ENCODE data around the gene APBB1. TPM values are rescaled to one million over a fixed set of nuclear protein-coding genes. Genes with fewer than 3 reads are reported as not detected.

APBB1 gene
- total RNA-seq, 4 donors from 2014 or later: 19.7 to 23.4 (median 20.2) TPM

GRCh38 chr11:6389905-6390717 is 28.8 kb downstream of the APBB1 start, which contains the start of gene SMPD1:
Gene SMPD1 (plus strand): TSS chr11:6390474. CDS start chr11:6390599, 125 bp downstream.
- no peak for TF ChIP-seq POLR2A (IDR thresholded peaks at IDR 0.05)
- TF ChIP-seq, protein P1, sequence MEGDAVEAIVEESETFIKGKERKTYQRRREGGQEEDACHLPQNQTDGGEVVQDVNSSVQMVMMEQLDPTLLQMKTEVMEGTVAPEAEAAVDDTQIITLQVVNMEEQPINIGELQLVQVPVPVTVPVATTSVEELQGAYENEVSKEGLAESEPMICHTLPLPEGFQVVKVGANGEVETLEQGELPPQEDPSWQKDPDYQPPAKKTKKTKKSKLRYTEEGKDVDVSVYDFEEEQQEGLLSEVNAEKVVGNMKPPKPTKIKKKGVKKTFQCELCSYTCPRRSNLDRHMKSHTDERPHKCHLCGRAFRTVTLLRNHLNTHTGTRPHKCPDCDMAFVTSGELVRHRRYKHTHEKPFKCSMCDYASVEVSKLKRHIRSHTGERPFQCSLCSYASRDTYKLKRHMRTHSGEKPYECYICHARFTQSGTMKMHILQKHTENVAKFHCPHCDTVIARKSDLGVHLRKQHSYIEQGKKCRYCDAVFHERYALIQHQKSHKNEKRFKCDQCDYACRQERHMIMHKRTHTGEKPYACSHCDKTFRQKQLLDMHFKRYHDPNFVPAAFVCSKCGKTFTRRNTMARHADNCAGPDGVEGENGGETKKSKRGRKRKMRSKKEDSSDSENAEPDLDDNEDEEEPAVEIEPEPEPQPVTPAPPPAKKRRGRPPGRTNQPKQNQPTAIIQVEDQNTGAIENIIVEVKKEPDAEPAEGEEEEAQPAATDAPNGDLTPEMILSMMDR (IDR thresholded peaks at IDR 0.05): no peak
- peak within 1 kb of the TSS; percentile 53 for H3K4me3 ChIP-seq (ENCODE audit: low read depth, poor library complexity, severe bottlenecking)
- peak; percentile 93 to 98 for DNase-seq (ENCODE audit: low spot score in 2 of 2)
- WGBS, 2 donors: 1% methylated on average over 39 to 58 of the region's 63 CpGs
- intact Hi-C loops (cut with DNase I; ENCODE audit: low total_unique reads): loop anchor here (10.0 kb wide), 1 partner anchor 115 kb away; no protein-coding TSS in a partner anchor

DNA sequence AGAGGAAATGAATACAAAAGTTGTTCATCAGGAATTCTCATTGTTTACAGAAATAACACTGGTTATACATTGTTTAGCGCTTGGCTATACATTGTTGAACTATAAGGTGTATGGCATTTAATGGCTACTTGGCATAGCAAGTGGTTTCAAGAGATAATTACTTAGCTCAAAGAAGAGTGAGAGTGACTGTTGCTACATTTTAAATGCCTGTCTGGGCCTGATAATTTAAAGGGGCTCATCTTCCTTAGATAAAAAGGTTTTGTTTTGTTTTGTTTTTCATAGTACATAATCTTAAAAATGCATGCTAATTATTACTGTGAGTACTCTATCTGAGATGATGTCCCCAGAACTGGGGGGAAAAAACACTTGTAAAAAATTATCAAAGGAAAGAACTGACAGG is 30.1 kb downstream of the APBB1 start:
- no peak overlapping the region for H3K4me3 ChIP-seq (ENCODE audit: low read depth, poor library complexity, severe bottlenecking)
- 86 to 87% methylated on average over 1 of the region's 1 CpG for WGBS, 2 donors
- TF ChIP-seq, protein P1 (IDR thresholded peaks at IDR 0.05): no peak
- no peak for TF ChIP-seq POLR2A (IDR thresholded peaks at IDR 0.05)
- intact Hi-C loops (cut with DNase I; ENCODE audit: low total_unique reads): loop anchor here (10.0 kb wide), 1 partner anchor 116 kb away; no protein-coding TSS in a partner anchor
- DNase-seq (ENCODE audit: low spot score in 2 of 2): no peak

DNA sequence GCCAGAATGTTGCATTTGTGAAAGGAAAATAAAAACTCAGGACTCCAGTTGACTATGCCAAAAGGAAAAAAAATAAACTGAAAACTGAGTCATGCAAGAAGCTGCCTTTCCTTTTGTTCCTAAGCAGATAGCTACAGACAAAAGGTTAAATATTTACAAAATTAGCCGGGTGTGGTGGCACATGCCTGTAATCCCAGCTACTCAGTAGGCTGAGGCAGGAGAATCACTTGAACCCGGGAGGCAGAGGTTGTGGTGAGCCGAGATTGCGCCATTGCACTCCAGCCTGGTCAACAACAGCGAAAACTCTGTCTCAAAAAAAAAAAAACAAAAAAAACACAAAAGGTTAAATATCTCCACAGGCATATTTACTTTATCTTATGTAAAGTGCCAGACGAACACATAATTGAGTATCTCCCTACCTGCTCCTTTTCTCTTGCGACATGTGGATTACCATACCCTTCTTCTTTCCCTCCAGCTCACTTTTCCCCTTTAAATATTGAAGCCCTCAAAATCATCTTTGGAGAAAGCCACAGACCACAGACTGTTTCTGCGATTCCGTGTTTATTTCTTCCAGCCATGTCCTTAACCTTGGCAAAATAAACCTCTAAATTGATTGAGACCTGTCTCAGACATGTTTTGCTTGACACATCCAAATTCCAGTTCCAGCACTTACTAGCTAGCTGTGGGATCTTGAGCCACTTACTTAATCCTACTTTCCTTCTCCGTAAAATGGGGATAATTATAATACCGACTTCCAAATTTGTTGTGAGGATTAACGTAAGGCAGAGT is 30.9 kb downstream of the APBB1 start:
- no peak for TF ChIP-seq POLR2A (IDR thresholded peaks at IDR 0.05)
- TF ChIP-seq, protein P1 (IDR thresholded peaks at IDR 0.05): no peak
- DNase-seq (ENCODE audit: low spot score in 2 of 2): no peak
- intact Hi-C loops (cut with DNase I; ENCODE audit: low total_unique reads): loop anchor here (10.0 kb wide), 1 partner anchor 117 kb away; no protein-coding TSS in a partner anchor
- H3K4me3 ChIP-seq (ENCODE audit: low read depth, poor library complexity, severe bottlenecking): no peak overlapping the region
- 62 to 70% methylated on average over 12 of the region's 12 CpGs for WGBS, 2 donors

DNA sequence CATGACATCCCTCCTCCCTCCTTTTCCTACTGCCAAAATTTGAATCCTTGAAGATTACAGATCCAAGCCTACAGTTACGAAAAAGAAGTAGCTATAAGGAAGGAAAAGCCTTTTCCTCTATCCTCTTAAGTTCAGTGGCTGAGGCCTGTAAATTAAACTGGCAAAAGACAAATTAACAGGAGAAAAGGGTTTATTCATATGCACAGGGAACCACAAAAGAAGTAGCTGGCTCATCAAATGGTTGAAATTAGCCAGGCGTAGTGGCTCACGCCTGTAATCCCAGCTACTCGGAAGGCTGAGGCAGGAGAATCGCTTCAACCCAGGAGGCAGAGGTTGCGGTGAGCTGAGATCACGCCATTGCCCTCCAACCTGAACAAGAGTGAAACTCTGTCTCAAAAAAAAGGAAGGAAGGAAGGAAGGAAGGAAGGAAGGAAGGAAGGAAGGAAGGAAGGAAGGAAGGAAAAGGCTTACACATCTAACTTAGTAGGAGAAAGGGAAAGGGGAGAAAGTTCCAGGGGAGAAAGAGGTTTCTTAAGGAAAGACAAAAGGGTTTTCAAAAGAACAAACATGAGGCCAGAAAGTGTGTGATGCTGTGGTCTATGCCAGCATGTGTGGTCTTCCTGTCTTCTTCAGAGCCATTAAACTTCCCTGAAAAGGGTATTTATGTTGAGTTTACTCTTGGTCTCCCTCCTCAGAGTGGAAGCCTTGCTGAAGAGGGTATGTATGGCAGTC is 33.7 kb downstream of the APBB1 start:
- intact Hi-C loops (cut with DNase I; ENCODE audit: low total_unique reads): loop anchor here (10.0 kb wide), 1 partner anchor 120 kb away; no protein-coding TSS in a partner anchor
- DNase-seq (ENCODE audit: low spot score in 2 of 2): no peak
- TF ChIP-seq, protein P1 (IDR thresholded peaks at IDR 0.05): no peak
- TF ChIP-seq POLR2A (IDR thresholded peaks at IDR 0.05): no peak
- H3K4me3 ChIP-seq (ENCODE audit: low read depth, poor library complexity, severe bottlenecking): no peak overlapping the region
- WGBS, 2 donors: 90 to 93% methylated on average over 7 of the region's 7 CpGs

DNA sequence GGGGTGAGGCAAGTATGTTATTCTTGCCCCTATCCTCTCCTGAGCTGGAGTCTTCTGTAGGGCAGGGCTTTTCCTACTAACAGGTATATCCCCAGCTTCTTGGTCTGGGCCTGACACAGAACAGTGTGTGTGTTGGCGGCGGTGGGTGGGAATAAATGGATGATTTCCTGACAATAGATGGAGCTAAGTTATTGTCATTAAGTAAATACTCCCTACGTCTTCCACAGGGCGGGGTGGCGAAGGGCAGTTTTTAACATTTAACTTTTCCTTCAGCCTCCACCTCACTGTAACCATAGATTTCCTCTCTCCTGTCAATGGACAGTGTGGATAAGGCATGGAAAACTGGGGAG is 40.3 kb downstream of the APBB1 start:
- no peak overlapping the region for H3K4me3 ChIP-seq (ENCODE audit: low read depth, poor library complexity, severe bottlenecking)
- intact Hi-C loops (cut with DNase I; ENCODE audit: low total_unique reads): no loop called here
- DNase-seq (ENCODE audit: low spot score in 2 of 2): no peak
- no peak for TF ChIP-seq POLR2A (IDR thresholded peaks at IDR 0.05)
- TF ChIP-seq, protein P1 (IDR thresholded peaks at IDR 0.05): no peak
- WGBS, 2 donors: 78 to 86% methylated on average over 5 of the region's 5 CpGs

All from lower leg skin (tissue), 4 donors.